ENCODE measurements around the gene CHRNE.
"Not testable (repeated sequence)": the region's sequence is repeated elsewhere in the genome, so short reads cannot be mapped to it uniquely, and the experiment has no call there.

Gene CHRNE

GRCh38 chr17:4887581-4887980 is 15.3 kb downstream of the CHRNE start:
- DNase-seq (ENCODE audit: low spot score) = no peak

- no peak for DNase-seq (ENCODE audit: low spot score)
These were observed 16.1 kb downstream of the CHRNE start for GRCh38 chr17:4886830-4887229.

- DNase-seq (ENCODE audit: low spot score) = no peak
These were observed 18.4 kb downstream of the CHRNE start for GRCh38 chr17:4884489-4884888.

DNA sequence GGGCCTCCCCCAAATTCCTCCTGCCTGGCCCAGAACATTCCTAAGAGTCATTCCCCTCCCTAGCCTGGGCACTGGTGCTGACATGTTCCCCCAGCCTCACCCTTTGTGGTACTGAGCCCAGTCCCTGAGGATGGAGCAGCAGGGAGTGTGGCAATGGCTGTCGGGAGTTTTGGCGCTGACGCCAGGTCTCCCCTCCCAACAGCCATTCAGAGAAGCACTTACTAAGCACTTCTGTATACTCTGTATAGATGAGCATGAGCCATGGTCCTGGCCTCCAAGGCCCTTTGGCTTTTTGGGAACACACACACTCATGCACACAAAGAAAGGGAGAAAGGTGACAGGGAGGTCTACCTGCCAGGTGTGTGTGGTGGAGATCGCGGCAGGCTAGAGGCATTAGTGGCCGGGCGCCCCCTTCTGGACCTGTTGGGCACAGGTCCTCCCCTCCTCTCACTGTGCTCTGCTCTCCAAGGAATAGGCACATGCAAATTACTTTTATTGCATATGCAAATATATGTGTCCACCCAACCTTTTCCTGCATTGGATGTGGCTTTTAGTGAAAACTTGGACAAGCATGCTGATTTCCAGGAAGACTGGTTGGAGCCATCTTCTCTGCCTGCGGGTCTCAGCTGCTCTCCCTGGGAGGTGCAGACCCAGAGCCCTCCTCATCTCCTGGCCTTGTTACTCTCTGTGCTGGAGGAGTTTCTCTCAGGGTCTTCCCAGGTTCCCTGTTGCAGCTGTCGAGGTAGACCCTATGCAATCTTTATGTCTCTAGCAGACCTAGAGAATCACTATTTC is 20.9 kb downstream of the CHRNE start:
- DNase-seq (ENCODE audit: low spot score) = peak; percentile 77

GRCh38 chr17:4880857-4881256 is 22.0 kb downstream of the CHRNE start:
- DNase-seq (ENCODE audit: low spot score) = no peak

GRCh38 chr17:4879601-4880000 is 23.3 kb downstream of the CHRNE start:
- no peak for DNase-seq (ENCODE audit: low spot score)

DNA sequence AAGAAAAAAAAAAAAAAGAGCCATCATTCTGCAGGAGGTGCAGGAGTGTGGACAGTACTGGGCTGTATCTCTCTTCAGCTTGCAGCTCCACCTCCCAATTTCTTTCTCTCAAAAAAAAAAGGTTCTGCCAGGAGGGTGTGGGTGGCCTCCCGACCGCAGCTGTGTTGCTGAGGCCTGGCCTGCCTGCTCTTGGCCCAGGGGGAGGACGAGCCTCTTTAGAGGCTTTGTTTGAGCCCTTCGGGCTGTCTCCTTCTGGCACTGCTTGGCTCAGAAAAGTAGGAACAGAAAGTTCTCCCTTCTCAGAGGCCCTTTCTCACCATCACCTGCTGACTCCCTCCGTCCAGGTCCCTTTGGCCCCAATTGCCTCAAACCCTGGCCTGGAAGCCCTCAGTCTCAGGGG is 25.8 kb downstream of the CHRNE start:
- DNase-seq (ENCODE audit: low spot score) = peak; percentile 82

DNA sequence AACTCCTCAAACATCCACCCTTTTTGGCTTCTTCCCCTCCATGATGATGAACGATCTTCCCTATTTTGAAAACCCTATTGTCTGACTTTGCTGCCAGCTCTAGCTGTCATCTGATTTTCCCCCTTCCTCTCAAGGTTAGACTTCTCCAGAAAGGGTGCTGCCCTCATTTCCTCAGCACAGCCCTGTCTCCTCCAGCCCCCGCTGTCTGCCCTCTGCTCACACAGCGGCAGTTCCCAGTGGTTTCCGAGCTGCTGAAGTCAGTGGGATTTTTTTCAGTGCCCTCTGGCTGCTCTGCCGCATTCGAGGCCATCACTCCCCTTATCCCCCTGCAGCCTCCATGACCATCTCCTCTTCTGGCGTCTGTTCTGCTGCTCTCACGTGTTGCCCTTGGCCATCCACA is 30.1 kb downstream of the CHRNE start:
- DNase-seq (ENCODE audit: low spot score) = peak; percentile 80

- no peak for DNase-seq (ENCODE audit: low spot score)
These were observed 32.0 kb downstream of the CHRNE start for GRCh38 chr17:4870855-4871254.

GRCh38 chr17:4869058-4869998 is 33.6 kb downstream of the CHRNE start:
- not testable (repeated sequence) for DNase-seq (ENCODE audit: low spot score)

GRCh38 chr17:4867535-4867934 is 35.4 kb downstream of the CHRNE start:
- DNase-seq (ENCODE audit: low spot score) = not testable (repeated sequence)

DNA sequence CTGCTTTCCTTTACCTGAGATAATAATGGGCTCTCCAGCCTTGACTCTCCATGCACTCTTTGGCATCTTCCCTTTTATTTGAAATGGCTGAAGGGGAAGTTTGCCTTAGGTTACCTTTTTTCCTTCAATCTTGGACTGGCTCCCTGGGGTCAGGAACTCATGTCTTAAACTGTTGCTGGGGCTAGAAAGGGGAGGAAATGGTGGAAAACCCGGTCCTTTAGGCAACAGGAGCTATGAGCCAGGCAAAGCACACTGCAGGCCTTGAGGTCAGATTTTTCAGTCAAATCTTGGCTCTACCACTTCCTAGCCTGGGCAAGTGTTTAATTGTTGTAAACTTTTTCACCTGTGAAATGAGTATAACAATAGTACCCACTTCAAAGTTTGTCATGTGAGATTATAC is 39.6 kb downstream of the CHRNE start:
- DNase-seq (ENCODE audit: low spot score) = no peak

DNA sequence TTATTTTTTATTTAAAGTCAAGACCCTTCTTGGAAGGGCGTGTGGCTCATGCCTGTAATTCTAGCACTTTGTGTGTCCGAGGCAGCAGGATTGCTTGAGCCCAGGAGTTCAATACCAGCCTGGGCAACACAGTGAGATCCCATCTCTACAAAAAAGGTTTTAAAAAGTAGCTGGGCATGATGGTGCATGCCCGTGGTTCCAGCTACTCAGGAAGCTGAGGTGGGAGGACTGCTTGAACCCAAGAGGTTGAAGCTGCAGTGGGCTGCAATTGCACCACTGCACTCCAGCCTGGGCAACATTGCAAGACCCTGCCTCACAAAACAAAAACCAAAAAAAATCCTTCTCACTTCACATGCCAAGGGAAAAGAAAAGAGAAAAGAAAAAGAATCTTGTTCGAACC is 40.2 kb downstream of the CHRNE start:
- DNase-seq (ENCODE audit: low spot score) = no peak

DNA sequence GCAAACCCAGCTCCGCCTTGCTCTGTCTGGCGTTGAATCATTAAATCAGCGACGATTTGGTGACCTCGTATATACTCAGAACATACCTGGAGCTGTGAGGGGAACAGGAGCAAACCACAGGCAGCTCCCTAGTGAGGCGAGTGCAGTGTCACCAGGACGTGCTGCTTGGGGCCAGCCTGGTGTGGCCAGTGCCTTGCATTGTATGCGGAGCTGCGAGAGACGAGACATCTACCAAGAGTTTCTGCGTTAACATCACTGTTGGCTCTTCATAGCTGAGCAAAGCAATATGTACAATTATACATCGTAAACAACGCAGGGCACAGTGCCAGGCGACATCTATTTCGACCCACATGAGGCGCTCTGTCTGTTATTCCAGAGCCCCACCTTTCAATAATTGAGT is 41.8 kb downstream of the CHRNE start:
- DNase-seq (ENCODE audit: low spot score) = no peak

DNA sequence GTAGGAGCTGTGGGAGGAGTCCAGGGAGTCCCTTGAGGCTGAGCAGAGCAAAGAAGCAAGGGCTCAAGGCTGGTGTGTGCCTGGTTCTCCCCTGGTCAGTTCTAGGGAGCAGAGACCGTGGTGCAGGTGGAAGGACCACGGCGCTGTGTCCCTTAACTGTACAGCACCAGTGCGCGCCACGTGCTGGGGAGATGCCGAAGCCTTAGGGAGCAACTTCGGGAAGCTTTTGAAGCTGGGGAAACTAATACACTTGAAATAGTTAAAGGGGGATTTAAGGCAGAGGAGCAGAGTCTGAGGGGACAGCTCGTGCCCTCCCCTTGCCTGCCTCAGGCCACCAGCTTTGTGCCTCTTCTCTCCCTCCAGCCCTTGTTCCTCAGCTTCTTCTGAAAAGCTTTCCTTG is 42.2 kb downstream of the CHRNE start:
- DNase-seq (ENCODE audit: low spot score) = no peak

DNA sequence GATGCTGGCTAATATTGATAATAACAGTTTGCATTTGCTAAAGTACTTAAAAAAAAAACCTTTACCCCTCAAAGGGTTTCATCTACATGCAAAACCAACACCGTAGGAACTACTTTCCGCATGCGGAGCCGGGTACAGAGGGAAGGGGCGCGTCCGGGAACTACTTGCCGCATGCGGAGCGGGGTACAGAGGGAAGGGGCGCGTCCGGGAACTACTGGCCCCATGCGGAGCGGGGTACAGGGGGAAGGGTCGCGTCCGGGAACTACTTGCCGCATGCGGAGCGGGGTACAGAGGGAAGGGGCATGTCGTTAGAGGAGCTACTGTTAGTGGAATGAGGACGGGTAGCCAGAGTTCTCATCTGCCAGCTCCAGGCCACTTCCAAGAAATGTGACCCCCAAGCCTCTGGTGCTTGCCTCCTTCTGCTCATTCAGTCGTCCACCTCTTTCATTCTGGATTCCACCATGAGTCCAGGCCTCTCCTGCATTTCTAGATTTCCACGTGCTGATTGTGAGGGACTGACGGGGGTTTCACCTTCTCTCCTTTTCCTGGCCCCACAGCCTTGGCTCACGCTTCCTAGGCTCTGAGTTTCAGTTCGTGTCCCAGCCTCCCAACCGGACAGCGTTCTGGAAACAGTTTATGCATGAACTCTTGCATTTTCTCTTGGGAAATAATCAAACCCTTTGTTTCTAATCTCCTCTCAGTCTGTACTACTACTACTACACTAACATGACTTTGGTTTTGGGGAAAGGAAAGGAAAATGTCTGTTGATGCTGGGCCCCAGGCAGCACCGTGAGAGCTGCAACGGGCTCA is 42.9 kb downstream of the CHRNE start:
- DNase-seq (ENCODE audit: low spot score) = no peak

DNA sequence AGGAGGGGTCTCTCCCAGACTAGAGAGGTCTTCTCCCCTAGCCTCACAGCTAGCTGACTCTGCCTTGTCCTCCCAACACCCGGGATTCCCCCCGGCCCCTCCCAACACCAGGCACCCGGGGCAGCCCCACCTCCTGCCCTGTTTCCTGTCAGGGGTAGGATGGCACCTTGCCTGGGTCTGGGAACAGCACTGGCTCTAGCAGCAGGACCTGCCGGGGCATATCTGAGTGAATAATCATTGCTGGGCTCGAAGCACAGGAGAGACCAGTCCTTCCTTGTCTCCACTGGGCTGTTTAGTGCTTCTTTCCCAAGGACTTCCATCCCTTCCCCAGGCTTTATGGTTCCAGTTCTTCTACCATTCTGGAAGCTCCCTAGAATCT is 44.0 kb downstream of the CHRNE start:
- peak; percentile 62 for DNase-seq (ENCODE audit: low spot score)

- peak; percentile 93 for DNase-seq (ENCODE audit: low spot score)
These were observed 44.6 kb downstream of the CHRNE start for GRCh38 chr17:4858068-4858881.

DNA sequence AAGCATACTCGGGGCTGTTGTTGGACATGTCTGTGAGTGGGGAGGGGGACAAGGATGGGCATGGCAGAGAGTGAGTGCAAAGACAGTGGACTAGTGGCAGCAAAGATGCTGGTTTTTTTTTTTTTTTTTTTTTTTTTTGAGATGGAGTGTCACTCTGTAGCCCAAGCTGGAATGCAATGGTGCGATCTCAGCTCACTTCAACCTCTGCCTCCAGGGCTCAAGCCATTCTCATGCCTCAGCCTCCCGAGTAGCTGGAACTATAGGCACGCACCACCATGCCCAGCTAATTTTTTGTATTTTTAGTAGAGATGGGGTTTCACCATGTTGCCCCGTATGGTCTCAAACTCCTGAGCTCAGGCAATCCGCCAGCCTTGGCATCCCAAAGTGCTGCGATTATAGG is 45.6 kb downstream of the CHRNE start:
- not testable (repeated sequence) for DNase-seq (ENCODE audit: low spot score)

DNA sequence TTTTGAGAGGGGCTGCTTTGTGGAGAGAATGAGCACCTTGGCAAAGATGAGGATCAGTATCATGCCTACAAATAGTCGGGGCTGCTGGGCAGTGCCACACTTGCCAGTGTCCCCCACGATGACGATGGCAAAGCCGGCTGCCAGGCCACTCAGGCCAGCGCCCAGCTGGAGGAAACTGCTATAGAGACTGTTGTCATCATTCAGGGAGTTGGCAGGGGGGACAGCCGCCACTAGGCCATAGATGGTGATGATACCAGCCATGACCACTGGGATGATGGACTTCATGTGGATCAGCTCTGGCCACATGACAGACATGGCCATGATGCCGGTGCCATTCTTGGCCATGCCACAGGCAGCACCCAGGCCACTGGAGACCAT is 46.0 kb downstream of the CHRNE start:
- DNase-seq (ENCODE audit: low spot score) = peak; percentile 78

- DNase-seq (ENCODE audit: low spot score) = no peak
These were observed 46.5 kb downstream of the CHRNE start for GRCh38 chr17:4856271-4856936.

Measured in Ammon's horn (tissue), 1 donor.